Activated naive CD8-positive, alpha-beta T cell treated with anti-CD3 and anti-CD28 coated beads for 36 hours (primary cell): ENCODE measurements around the gene ZNF620. TPM values are rescaled to one million over a fixed set of nuclear protein-coding genes. Genes with fewer than 3 reads are reported as not detected.

Experiments
- DNase-seq: peaks from one replicate; pipeline ENCODE4 v3.0.0; 2021
- H3K27ac Mint-ChIP-seq: one replicate; pipeline ENCODE4 v1.8.0; 2022; ENCODE audit warnings: mild to moderate bottlenecking, moderate library complexity, mixed read lengths
- H3K27me3 Mint-ChIP-seq: one replicate; pipeline ENCODE4 v1.8.0; 2022; ENCODE audit warnings: mild to moderate bottlenecking, mixed read lengths
- H3K36me3 Mint-ChIP-seq: one replicate; pipeline ENCODE4 v1.8.0; 2021; ENCODE audit warnings: mild to moderate bottlenecking, mixed read lengths
- H3K4me1 Mint-ChIP-seq: one replicate; pipeline ENCODE4 v1.8.0; 2021; ENCODE audit warnings: mixed read lengths
- H3K4me3 Mint-ChIP-seq: one replicate; pipeline ENCODE4 v1.8.0; 2022; ENCODE audit warnings: mild to moderate bottlenecking, moderate library complexity, mixed read lengths
- H3K9me3 Mint-ChIP-seq: one replicate; pipeline ENCODE4 v1.8.0; 2022; ENCODE audit warnings: mixed read lengths
- total RNA-seq, 2 experiments: library from RNA; stranded (reverse); gene quantifications; one replicate each; pipeline ENCODE4 v1.2.3, GENCODE V29; 2021

The ZNF620 gene
- total RNA-seq, 2 experiments from 2014 or later, result 8.5 to 10.1 TPM

GRCh38 chr3:40476478-40477470 lies 29.1 kb upstream of the ZNF620 start, which contains the start of gene ZNF619:
Gene ZNF619, plus strand, starts transcription at chr3:40477122. Its CDS starts 858 bp downstream, at chr3:40477980.
- Mint-ChIP-seq H3K36me3 (peaks cover 14% of the 10 kb centered on the region), H3K27me3 (no peaks in the 10 kb centered on the region), H3K4me1 (peaks cover 11% of the 10 kb centered on the region), H3K27ac (peak within 1 kb of the TSS; percentile 83), H3K4me3 (peak within 1 kb of the TSS; percentile 86), H3K9me3 (no peaks in the 10 kb centered on the region)
- DNase-seq, result peak; percentile 56

GRCh38 chr3:40477666-40478065 lies 28.2 kb upstream of the ZNF620 start:
- DNase-seq, result no peak
- Mint-ChIP-seq H3K9me3 (no peaks in the 10 kb centered on the region), H3K4me1 (peaks cover 15% of the 10 kb centered on the region), H3K27me3 (no peaks in the 10 kb centered on the region), H3K36me3 (peaks cover 19% of the 10 kb centered on the region), H3K4me3 (peak overlapping the region; percentile 86), H3K27ac (peak overlapping the region; percentile 83)

GRCh38 chr3:40487172-40487571 lies 18.7 kb upstream of the ZNF620 start:
- H3K27ac Mint-ChIP-seq, result no peak overlapping the region
- peaks cover 4% of the 10 kb centered on the region for H3K4me1 Mint-ChIP-seq
- H3K36me3 Mint-ChIP-seq, result peaks cover 72% of the 10 kb centered on the region
- H3K9me3 Mint-ChIP-seq, result peaks cover 22% of the 10 kb centered on the region
- no peak overlapping the region for H3K4me3 Mint-ChIP-seq
- DNase-seq, result no peak
- no peaks in the 10 kb centered on the region for H3K27me3 Mint-ChIP-seq

- no peak overlapping the region for H3K4me3 Mint-ChIP-seq
- peaks cover 46% of the 10 kb centered on the region for H3K36me3 Mint-ChIP-seq
Measured at GRCh38 chr3:40490916-40491315, 14.9 kb upstream of the ZNF620 start.

GRCh38 chr3:40494698-40495097 lies 11.1 kb upstream of the ZNF620 start:
- H3K4me1 Mint-ChIP-seq, result no peaks in the 10 kb centered on the region

More at GRCh38 chr3:40490916-40491315, 14.9 kb upstream of the ZNF620 start:
- DNase-seq, result no peak
- Mint-ChIP-seq H3K27ac (no peak overlapping the region), H3K4me1 (no peaks in the 10 kb centered on the region), H3K9me3 (peaks cover 22% of the 10 kb centered on the region), H3K27me3 (no peaks in the 10 kb centered on the region)

GRCh38 chr3:40497288-40497687 lies 8.6 kb upstream of the ZNF620 start:
- Mint-ChIP-seq H3K36me3 (no peaks in the 10 kb centered on the region), H3K27ac (no peak overlapping the region), H3K4me3 (no peak overlapping the region), H3K9me3 (no peaks in the 10 kb centered on the region), H3K27me3 (no peaks in the 10 kb centered on the region), H3K4me1 (no peaks in the 10 kb centered on the region)
- DNase-seq, result no peak

More at GRCh38 chr3:40494698-40495097, 11.1 kb upstream of the ZNF620 start:
- Mint-ChIP-seq H3K27ac (no peak overlapping the region), H3K9me3 (no peaks in the 10 kb centered on the region), H3K4me3 (no peak overlapping the region), H3K27me3 (no peaks in the 10 kb centered on the region), H3K36me3 (peaks cover 13% of the 10 kb centered on the region)
- no peak for DNase-seq

GRCh38 chr3:40499952-40500351 lies 5.9 kb upstream of the ZNF620 start:
- no peak overlapping the region for H3K27ac Mint-ChIP-seq
- DNase-seq, result no peak
- no peaks in the 10 kb centered on the region for H3K36me3 Mint-ChIP-seq
- H3K4me3 Mint-ChIP-seq, result no peak overlapping the region
- no peaks in the 10 kb centered on the region for H3K9me3 Mint-ChIP-seq
- H3K27me3 Mint-ChIP-seq, result no peaks in the 10 kb centered on the region
- H3K4me1 Mint-ChIP-seq, result peaks cover 5% of the 10 kb centered on the region

- H3K27me3 Mint-ChIP-seq, result no peaks in the 10 kb centered on the region
- no peak for DNase-seq
- H3K9me3 Mint-ChIP-seq, result no peaks in the 10 kb centered on the region
- H3K36me3 Mint-ChIP-seq, result peaks cover 4% of the 10 kb centered on the region
- H3K4me1 Mint-ChIP-seq, result peaks cover 19% of the 10 kb centered on the region
- no peak overlapping the region for H3K27ac Mint-ChIP-seq
- no peak overlapping the region for H3K4me3 Mint-ChIP-seq
Measured at GRCh38 chr3:40502034-40502433, 3.8 kb upstream of the ZNF620 start.

GRCh38 chr3:40504636-40505430 lies 1.0 kb upstream of the ZNF620 start:
- no peaks in the 10 kb centered on the region for H3K27me3 Mint-ChIP-seq
- no peak for DNase-seq
- H3K4me3 Mint-ChIP-seq, result peak overlapping the region; percentile 94

GRCh38 chr3:40511031-40511718 lies 5.3 kb downstream of the ZNF620 start:
- DNase-seq, result no peak
- Mint-ChIP-seq H3K27ac (no peak overlapping the region), H3K9me3 (no peaks in the 10 kb centered on the region), H3K4me1 (peaks cover 9% of the 10 kb centered on the region), H3K4me3 (no peak overlapping the region), H3K27me3 (no peaks in the 10 kb centered on the region), H3K36me3 (peaks cover 47% of the 10 kb centered on the region)

More at GRCh38 chr3:40504636-40505430, 1.0 kb upstream of the ZNF620 start:
- Mint-ChIP-seq H3K9me3 (no peaks in the 10 kb centered on the region), H3K36me3 (peaks cover 16% of the 10 kb centered on the region), H3K27ac (peak overlapping the region; percentile 10), H3K4me1 (peaks cover 25% of the 10 kb centered on the region)

GRCh38 chr3:40516201-40516600 lies 10.4 kb downstream of the ZNF620 start:
- Mint-ChIP-seq H3K27me3 (no peaks in the 10 kb centered on the region), H3K27ac (no peak overlapping the region), H3K36me3 (peaks cover 32% of the 10 kb centered on the region), H3K9me3 (no peaks in the 10 kb centered on the region), H3K4me1 (no peaks in the 10 kb centered on the region), H3K4me3 (no peak overlapping the region)
- no peak for DNase-seq

- no peak overlapping the region for H3K27ac Mint-ChIP-seq
- H3K4me3 Mint-ChIP-seq, result no peak overlapping the region
- DNase-seq, result no peak
- no peaks in the 10 kb centered on the region for H3K27me3 Mint-ChIP-seq
- H3K4me1 Mint-ChIP-seq, result no peaks in the 10 kb centered on the region
- peaks cover 29% of the 10 kb centered on the region for H3K36me3 Mint-ChIP-seq
- H3K9me3 Mint-ChIP-seq, result no peaks in the 10 kb centered on the region
Measured at GRCh38 chr3:40518067-40518466, 12.2 kb downstream of the ZNF620 start.

GRCh38 chr3:40518848-40519247 lies 13.0 kb downstream of the ZNF620 start:
- no peak overlapping the region for H3K4me3 Mint-ChIP-seq
- DNase-seq, result no peak
- H3K27ac Mint-ChIP-seq, result no peak overlapping the region
- no peaks in the 10 kb centered on the region for H3K9me3 Mint-ChIP-seq
- peaks cover 27% of the 10 kb centered on the region for H3K36me3 Mint-ChIP-seq
- no peaks in the 10 kb centered on the region for H3K27me3 Mint-ChIP-seq
- peaks cover 2% of the 10 kb centered on the region for H3K4me1 Mint-ChIP-seq

GRCh38 chr3:40521254-40521653 lies 15.4 kb downstream of the ZNF620 start:
- no peak for DNase-seq
- H3K4me3 Mint-ChIP-seq, result no peak overlapping the region
- H3K4me1 Mint-ChIP-seq, result peaks cover 13% of the 10 kb centered on the region
- H3K27ac Mint-ChIP-seq, result no peak overlapping the region
- no peaks in the 10 kb centered on the region for H3K27me3 Mint-ChIP-seq
- peaks cover 16% of the 10 kb centered on the region for H3K36me3 Mint-ChIP-seq
- H3K9me3 Mint-ChIP-seq, result no peaks in the 10 kb centered on the region
